ENCODE results near the gene HOXB8.

Gene HOXB8

GRCh38 chr17:48586355-48587258, 28.5 kb downstream of the HOXB8 start:
- no peak for DNase-seq (ENCODE audit: low read depth in 2 of 3, low spot score in 2 of 3)

GRCh38 chr17:48584223-48584741, 30.8 kb downstream of the HOXB8 start:
- DNase-seq (ENCODE audit: low read depth in 2 of 3, low spot score in 2 of 3) = no peak

GRCh38 chr17:48583708-48584222, 31.3 kb downstream of the HOXB8 start:
- DNase-seq (ENCODE audit: low read depth in 2 of 3, low spot score in 2 of 3) = no peak

- DNase-seq (ENCODE audit: low read depth in 2 of 3, low spot score in 2 of 3) = no peak
Measured at GRCh38 chr17:48582750-48583069, 32.4 kb downstream of the HOXB8 start.

- no peak for DNase-seq (ENCODE audit: low read depth in 2 of 3, low spot score in 2 of 3)
Measured at GRCh38 chr17:48579760-48580554, 35.1 kb downstream of the HOXB8 start.

- no peak for DNase-seq (ENCODE audit: low read depth in 2 of 3, low spot score in 2 of 3)
Measured at GRCh38 chr17:48579471-48579759, 35.7 kb downstream of the HOXB8 start.

- no peak for DNase-seq (ENCODE audit: low read depth in 2 of 3, low spot score in 2 of 3)
Measured at GRCh38 chr17:48578616-48579470, 36.2 kb downstream of the HOXB8 start.

GRCh38 chr17:48577946-48578615, 37.0 kb downstream of the HOXB8 start, which contains the start of gene HOXB4:
TSS of gene HOXB4 (minus strand) at chr17:48578350. CDS start at chr17:48578319, 31 bp downstream.
- DNase-seq (ENCODE audit: low read depth in 2 of 3, low spot score in 2 of 3) = peak in 2 of 3 experiments; percentile 25 to 34

GRCh38 chr17:48577330-48577945, 37.7 kb downstream of the HOXB8 start:
- DNase-seq (ENCODE audit: low read depth in 2 of 3, low spot score in 2 of 3) = no peak

GRCh38 chr17:48576479-48577309, 38.4 kb downstream of the HOXB8 start:
- DNase-seq (ENCODE audit: low read depth in 2 of 3, low spot score in 2 of 3) = no peak

GRCh38 chr17:48575673-48576478, 39.2 kb downstream of the HOXB8 start:
- DNase-seq (ENCODE audit: low read depth in 2 of 3, low spot score in 2 of 3) = no peak

GRCh38 chr17:48575066-48575582, 40.0 kb downstream of the HOXB8 start:
- no peak for DNase-seq (ENCODE audit: low read depth in 2 of 3, low spot score in 2 of 3)

- DNase-seq (ENCODE audit: low read depth in 2 of 3, low spot score in 2 of 3) = no peak
Measured at GRCh38 chr17:48574505-48575065, 40.5 kb downstream of the HOXB8 start.

GRCh38 chr17:48571826-48572417, 43.2 kb downstream of the HOXB8 start:
- DNase-seq (ENCODE audit: low read depth in 2 of 3, low spot score in 2 of 3) = no peak

GRCh38 chr17:48571024-48571818, 43.9 kb downstream of the HOXB8 start:
- DNase-seq (ENCODE audit: low read depth in 2 of 3, low spot score in 2 of 3) = no peak

- no peak for DNase-seq (ENCODE audit: low read depth in 2 of 3, low spot score in 2 of 3)
Measured at GRCh38 chr17:48570325-48571023, 44.6 kb downstream of the HOXB8 start.

Measured in activated CD8-positive, alpha-beta memory T cell treated with anti-CD3 and anti-CD28 coated beads for 48 hours (primary cell).